ENCODE data around the gene ACOX2.

The ACOX2 gene

GRCh38 chr3:58520403-58521335 is 16.3 kb downstream of the ACOX2 start:
- Histone ChIP-seq H3K9me3 (ENCODE audit: low read length) (no peaks in the 10 kb centered on the region), H3K4me3 (ENCODE audit: low read depth in 1 of 2, low read length in 2 of 2) (no peak overlapping the region), H3K4me1 (ENCODE audit: insufficient read depth, low read length) (no peaks in the 10 kb centered on the region), H3K36me3 (ENCODE audit: insufficient read depth, low read length) (peaks cover 73% of the 10 kb centered on the region), H3K27me3 (ENCODE audit: control insufficient read depth in 1 of 2, insufficient read depth in 2 of 2, low read length in 2 of 2) (no peaks in the 10 kb centered on the region), H3K27ac (ENCODE audit: low read depth, low read length) (no peak overlapping the region), H3K9ac (ENCODE audit: low read length) (no peak overlapping the region)

GRCh38 chr3:58519668-58520402 is 17.2 kb downstream of the ACOX2 start:
- no peaks in the 10 kb centered on the region for H3K27me3 ChIP-seq (ENCODE audit: control insufficient read depth in 1 of 2, insufficient read depth in 2 of 2, low read length in 2 of 2)
- H3K4me3 ChIP-seq (ENCODE audit: low read depth in 1 of 2, low read length in 2 of 2) = no peak overlapping the region
- H3K36me3 ChIP-seq (ENCODE audit: insufficient read depth, low read length) = peaks cover 72% of the 10 kb centered on the region
- H3K9me3 ChIP-seq (ENCODE audit: low read length) = no peaks in the 10 kb centered on the region
- H3K27ac ChIP-seq (ENCODE audit: low read depth, low read length) = no peak overlapping the region
- no peak overlapping the region for H3K9ac ChIP-seq (ENCODE audit: low read length)
- no peaks in the 10 kb centered on the region for H3K4me1 ChIP-seq (ENCODE audit: insufficient read depth, low read length)

GRCh38 chr3:58518291-58518789 is 18.6 kb downstream of the ACOX2 start:
- peaks cover 74% of the 10 kb centered on the region for H3K36me3 ChIP-seq (ENCODE audit: insufficient read depth, low read length)
- H3K27me3 ChIP-seq (ENCODE audit: control insufficient read depth in 1 of 2, insufficient read depth in 2 of 2, low read length in 2 of 2) = no peaks in the 10 kb centered on the region
- H3K4me1 ChIP-seq (ENCODE audit: insufficient read depth, low read length) = no peaks in the 10 kb centered on the region
- no peak overlapping the region for H3K4me3 ChIP-seq (ENCODE audit: low read depth in 1 of 2, low read length in 2 of 2)
- H3K9me3 ChIP-seq (ENCODE audit: low read length) = no peaks in the 10 kb centered on the region
- H3K27ac ChIP-seq (ENCODE audit: low read depth, low read length) = no peak overlapping the region
- H3K9ac ChIP-seq (ENCODE audit: low read length) = no peak overlapping the region

- Histone ChIP-seq H3K27ac (ENCODE audit: low read depth, low read length) (no peak overlapping the region), H3K27me3 (ENCODE audit: control insufficient read depth in 1 of 2, insufficient read depth in 2 of 2, low read length in 2 of 2) (no peaks in the 10 kb centered on the region), H3K9me3 (ENCODE audit: low read length) (no peaks in the 10 kb centered on the region), H3K36me3 (ENCODE audit: insufficient read depth, low read length) (peaks cover 61% of the 10 kb centered on the region), H3K9ac (ENCODE audit: low read length) (no peak overlapping the region), H3K4me3 (ENCODE audit: low read depth in 1 of 2, low read length in 2 of 2) (no peak overlapping the region), H3K4me1 (ENCODE audit: insufficient read depth, low read length) (no peaks in the 10 kb centered on the region)
Measured at GRCh38 chr3:58514405-58514804, 22.6 kb downstream of the ACOX2 start.

GRCh38 chr3:58508437-58508836 is 28.6 kb downstream of the ACOX2 start:
- H3K27me3 ChIP-seq (ENCODE audit: control insufficient read depth in 1 of 2, insufficient read depth in 2 of 2, low read length in 2 of 2) = no peaks in the 10 kb centered on the region
- H3K36me3 ChIP-seq (ENCODE audit: insufficient read depth, low read length) = peaks cover 51% of the 10 kb centered on the region
- no peak overlapping the region for H3K9ac ChIP-seq (ENCODE audit: low read length)
- H3K27ac ChIP-seq (ENCODE audit: low read depth, low read length) = no peak overlapping the region
- no peak overlapping the region for H3K4me3 ChIP-seq (ENCODE audit: low read depth in 1 of 2, low read length in 2 of 2)
- no peaks in the 10 kb centered on the region for H3K9me3 ChIP-seq (ENCODE audit: low read length)
- H3K4me1 ChIP-seq (ENCODE audit: insufficient read depth, low read length) = no peaks in the 10 kb centered on the region

- Histone ChIP-seq H3K4me3 (ENCODE audit: low read depth in 1 of 2, low read length in 2 of 2) (no peak overlapping the region), H3K27me3 (ENCODE audit: control insufficient read depth in 1 of 2, insufficient read depth in 2 of 2, low read length in 2 of 2) (no peaks in the 10 kb centered on the region), H3K27ac (ENCODE audit: low read depth, low read length) (no peak overlapping the region), H3K36me3 (ENCODE audit: insufficient read depth, low read length) (peaks cover 42% of the 10 kb centered on the region), H3K9me3 (ENCODE audit: low read length) (no peaks in the 10 kb centered on the region), H3K4me1 (ENCODE audit: insufficient read depth, low read length) (no peaks in the 10 kb centered on the region), H3K9ac (ENCODE audit: low read length) (no peak overlapping the region)
Measured at GRCh38 chr3:58507356-58508078, 29.5 kb downstream of the ACOX2 start.

GRCh38 chr3:58502872-58503271 is 34.1 kb downstream of the ACOX2 start:
- H3K27me3 ChIP-seq (ENCODE audit: control insufficient read depth in 1 of 2, insufficient read depth in 2 of 2, low read length in 2 of 2) = no peaks in the 10 kb centered on the region
- H3K27ac ChIP-seq (ENCODE audit: low read depth, low read length) = no peak overlapping the region
- no peak overlapping the region for H3K4me3 ChIP-seq (ENCODE audit: low read depth in 1 of 2, low read length in 2 of 2)
- H3K4me1 ChIP-seq (ENCODE audit: insufficient read depth, low read length) = no peaks in the 10 kb centered on the region
- no peaks in the 10 kb centered on the region for H3K9me3 ChIP-seq (ENCODE audit: low read length)
- H3K9ac ChIP-seq (ENCODE audit: low read length) = no peak overlapping the region
- H3K36me3 ChIP-seq (ENCODE audit: insufficient read depth, low read length) = peaks cover 37% of the 10 kb centered on the region

- Histone ChIP-seq H3K27ac (ENCODE audit: low read depth, low read length) (no peak overlapping the region), H3K4me1 (ENCODE audit: insufficient read depth, low read length) (peaks cover 46% of the 10 kb centered on the region), H3K4me3 (ENCODE audit: low read depth in 1 of 2, low read length in 2 of 2) (no peak overlapping the region)
Measured at GRCh38 chr3:58497097-58497496, 39.9 kb downstream of the ACOX2 start.

GRCh38 chr3:58496206-58496857 is 40.7 kb downstream of the ACOX2 start:
- peaks cover 47% of the 10 kb centered on the region for H3K4me1 ChIP-seq (ENCODE audit: insufficient read depth, low read length)
- peaks cover 8% of the 10 kb centered on the region for H3K36me3 ChIP-seq (ENCODE audit: insufficient read depth, low read length)
- no peaks in the 10 kb centered on the region for H3K9me3 ChIP-seq (ENCODE audit: low read length)
- no peaks in the 10 kb centered on the region for H3K27me3 ChIP-seq (ENCODE audit: control insufficient read depth in 1 of 2, insufficient read depth in 2 of 2, low read length in 2 of 2)
- H3K9ac ChIP-seq (ENCODE audit: low read length) = no peak overlapping the region
- H3K27ac ChIP-seq (ENCODE audit: low read depth, low read length) = no peak overlapping the region
- H3K4me3 ChIP-seq (ENCODE audit: low read depth in 1 of 2, low read length in 2 of 2) = no peak overlapping the region

More at GRCh38 chr3:58497097-58497496, 39.9 kb downstream of the ACOX2 start:
- Histone ChIP-seq H3K36me3 (ENCODE audit: insufficient read depth, low read length) (peaks cover 13% of the 10 kb centered on the region), H3K9me3 (ENCODE audit: low read length) (no peaks in the 10 kb centered on the region), H3K27me3 (ENCODE audit: control insufficient read depth in 1 of 2, insufficient read depth in 2 of 2, low read length in 2 of 2) (no peaks in the 10 kb centered on the region), H3K9ac (ENCODE audit: low read length) (no peak overlapping the region)

GRCh38 chr3:58495101-58495500 is 41.9 kb downstream of the ACOX2 start:
- Histone ChIP-seq H3K9ac (ENCODE audit: low read length) (no peak overlapping the region), H3K9me3 (ENCODE audit: low read length) (no peaks in the 10 kb centered on the region), H3K4me1 (ENCODE audit: insufficient read depth, low read length) (peaks cover 53% of the 10 kb centered on the region)

More at GRCh38 chr3:58495101-58495500, 41.9 kb downstream of the ACOX2 start:
- Histone ChIP-seq H3K27me3 (ENCODE audit: control insufficient read depth in 1 of 2, insufficient read depth in 2 of 2, low read length in 2 of 2) (no peaks in the 10 kb centered on the region), H3K4me3 (ENCODE audit: low read depth in 1 of 2, low read length in 2 of 2) (no peak overlapping the region), H3K36me3 (ENCODE audit: insufficient read depth, low read length) (no peaks in the 10 kb centered on the region), H3K27ac (ENCODE audit: low read depth, low read length) (no peak overlapping the region)

All from muscle layer of colon (tissue), 2 donors.